Gastrocnemius medialis (tissue), 4 donors: Measurements from ENCODE around the gene ZNF536.

Experiments used
- POLR2A ChIP-seq, 2 donors: fragments of 450-650 bp; IDR thresholded peaks; one replicate each; pipeline ENCODE4 v1.6.1; 2017; ENCODE audit warnings: antibody characterized with exemption in 2 of 2, mild to moderate bottlenecking in 2 of 2, moderate library complexity in 2 of 2
- TF ChIP-seq, protein P1 (sequence below), 5 experiments: fragments of 450-650 bp in 3 of 5; fragments of 200-600 bp in 2 of 5; sonication (generic) in 2 of 5; IDR thresholded peaks in 4 of 5; conservative IDR thresholded peaks in 1 of 5; 1 replicate in 4 of 5; 2 replicates in 1 of 5; pipeline ENCODE4 v1.5.1; 2016 to 2019; ENCODE audit warnings: antibody characterized with exemption in 5 of 5, mild to moderate bottlenecking in 3 of 5, moderate library complexity in 3 of 5

DNA sequence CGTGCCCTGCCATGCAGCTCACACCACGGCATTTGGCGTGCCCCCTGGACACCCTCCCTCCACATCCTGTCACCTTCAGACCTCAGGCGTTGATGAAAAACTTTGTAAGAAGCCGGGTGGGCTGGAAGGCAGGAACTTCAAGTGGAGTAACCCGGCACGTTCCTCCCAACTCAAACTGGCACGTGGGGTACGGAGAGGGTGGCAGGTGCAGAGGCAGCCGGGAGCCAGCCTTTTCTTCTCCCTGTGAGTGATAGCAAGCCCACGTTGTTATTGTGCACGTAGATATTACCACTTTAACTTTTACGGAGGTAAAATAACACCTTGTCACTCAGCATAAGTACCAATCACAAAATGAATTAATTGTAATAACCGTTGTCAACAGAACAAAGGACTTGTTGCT lies 198.0 kb downstream of the ZNF536 start:
- TF ChIP-seq POLR2A (IDR thresholded peaks at IDR 0.05): no peak
- TF ChIP-seq, protein P1, sequence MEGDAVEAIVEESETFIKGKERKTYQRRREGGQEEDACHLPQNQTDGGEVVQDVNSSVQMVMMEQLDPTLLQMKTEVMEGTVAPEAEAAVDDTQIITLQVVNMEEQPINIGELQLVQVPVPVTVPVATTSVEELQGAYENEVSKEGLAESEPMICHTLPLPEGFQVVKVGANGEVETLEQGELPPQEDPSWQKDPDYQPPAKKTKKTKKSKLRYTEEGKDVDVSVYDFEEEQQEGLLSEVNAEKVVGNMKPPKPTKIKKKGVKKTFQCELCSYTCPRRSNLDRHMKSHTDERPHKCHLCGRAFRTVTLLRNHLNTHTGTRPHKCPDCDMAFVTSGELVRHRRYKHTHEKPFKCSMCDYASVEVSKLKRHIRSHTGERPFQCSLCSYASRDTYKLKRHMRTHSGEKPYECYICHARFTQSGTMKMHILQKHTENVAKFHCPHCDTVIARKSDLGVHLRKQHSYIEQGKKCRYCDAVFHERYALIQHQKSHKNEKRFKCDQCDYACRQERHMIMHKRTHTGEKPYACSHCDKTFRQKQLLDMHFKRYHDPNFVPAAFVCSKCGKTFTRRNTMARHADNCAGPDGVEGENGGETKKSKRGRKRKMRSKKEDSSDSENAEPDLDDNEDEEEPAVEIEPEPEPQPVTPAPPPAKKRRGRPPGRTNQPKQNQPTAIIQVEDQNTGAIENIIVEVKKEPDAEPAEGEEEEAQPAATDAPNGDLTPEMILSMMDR (IDR thresholded peaks at IDR 0.05 in 4 of 5, conservative IDR thresholded peaks at IDR 0.05 in 1 of 5): no peak
